Right lobe of liver (tissue), 6 donors: ENCODE measurements around the gene SUB1. TPM values are rescaled to one million over a fixed set of nuclear protein-coding genes. Genes with fewer than 3 reads are reported as not detected.
"Not testable (repeated sequence)": the region's sequence is repeated elsewhere in the genome, so short reads cannot be mapped to it uniquely, and the experiment has no call there.

Experiments
- ATAC-seq, 4 donors: fragments of 200-7000 bp; cut with Tn5 transposase; one replicate each; pipeline ENCODE4 v1.9.1; 2020; ENCODE audit warnings: mild to moderate bottlenecking in 4 of 4, moderate library complexity in 4 of 4
- DNase-seq, 3 donors: peaks; one replicate each; pipeline ENCODE4 v3.0.0-alpha.2; 2020
- H3K27ac ChIP-seq, 3 donors: fragments of 200-600 bp; one replicate each; pipeline ENCODE4 v1.8.0; 2022
- H3K27me3 ChIP-seq, 2 donors: fragments of 200-600 bp; one replicate each; pipeline ENCODE4 v1.8.0; 2022
- H3K36me3 ChIP-seq, 4 donors: fragments of 200-600 bp; sonication (generic) in 1 of 4; one replicate each; pipeline versions ENCODE4 v1.5.1 to v1.8.0; 2017 to 2022; ENCODE audit warnings: control low read depth in 1 of 4
- H3K4me1 ChIP-seq, 4 donors: fragments of 200-600 bp; sonication (generic) in 1 of 4; one replicate each; pipeline versions ENCODE4 v1.5.1 to v1.8.0; 2017 to 2022; ENCODE audit warnings: control low read depth in 1 of 4
- H3K4me3 ChIP-seq, 3 donors: fragments of 200-600 bp; one replicate each; pipeline ENCODE4 v1.8.0; 2022
- H3K9me3 ChIP-seq, 4 donors: fragments of 200-600 bp; sonication (generic) in 1 of 4; one replicate each; pipeline versions ENCODE4 v1.5.1 to v1.8.0; 2017 to 2022; ENCODE audit warnings: control low read depth in 1 of 4
- POLR2A ChIP-seq: fragments of 450-650 bp; IDR thresholded peaks from one replicate; pipeline ENCODE4 v1.6.1; 2017; ENCODE audit warnings: antibody characterized with exemption, mild to moderate bottlenecking
- WGBS: methylation state at CpG from one replicate; pipeline ENCODE4 v1.1.6; 2018; ENCODE audit warnings: low coverage, low lambda C conversion rate; ENCODE audit not compliant: insufficient coverage; ENCODE audit errors: missing lambda C conversion rate; 5-methylcytosine and 5-hydroxymethylcytosine counted together
- intact Hi-C, 2 donors: fragments of 100-400 bp; cut with DNase I; formaldehyde crosslinking; loops; one replicate each; pipeline versions ENCODE4 v1.11.2 to v1.14.1; 2022
- total RNA-seq, 6 experiments: library from RNA; depleted of rRNA in 2 of 6; stranded (reverse); fragments of >200 nt in 2 of 6; fragmentation: NEBNext Ultra II Directional in 3 of 6; extraction: Animal tissue kit (Norgen Biotek cat#: 25700) in 3 of 6; gene quantifications; one replicate each; pipeline versions ENCODE4 v1.1.0 to v1.2.4, GENCODE V29; 2016 to 2023
- TF ChIP-seq, protein P1 (sequence below), 4 donors: fragments of 200-600 bp in 3 of 4; fragments of 450-650 bp in 1 of 4; IDR thresholded peaks; one replicate each; pipeline versions ENCODE4 v1.5.1 to v1.8.0; 2016 to 2022; ENCODE audit warnings: antibody characterized with exemption in 4 of 4, mild to moderate bottlenecking in 2 of 4
- donor health status: DM: no; HTN: yes; CAD: no.
- donor health status: DM: no; HTN: no; CAD: no.
- donor health status: DM: no; HTN: no; CAD: no.
- donor health status: DM: no; HTN: yes; CAD: no.
- donor health status: DM: no; HTN: yes; CAD: no.

SUB1 gene
- total RNA-seq, 6 experiments from 2014 or later, result 52.5 to 124 (median 94.9) TPM

DNA sequence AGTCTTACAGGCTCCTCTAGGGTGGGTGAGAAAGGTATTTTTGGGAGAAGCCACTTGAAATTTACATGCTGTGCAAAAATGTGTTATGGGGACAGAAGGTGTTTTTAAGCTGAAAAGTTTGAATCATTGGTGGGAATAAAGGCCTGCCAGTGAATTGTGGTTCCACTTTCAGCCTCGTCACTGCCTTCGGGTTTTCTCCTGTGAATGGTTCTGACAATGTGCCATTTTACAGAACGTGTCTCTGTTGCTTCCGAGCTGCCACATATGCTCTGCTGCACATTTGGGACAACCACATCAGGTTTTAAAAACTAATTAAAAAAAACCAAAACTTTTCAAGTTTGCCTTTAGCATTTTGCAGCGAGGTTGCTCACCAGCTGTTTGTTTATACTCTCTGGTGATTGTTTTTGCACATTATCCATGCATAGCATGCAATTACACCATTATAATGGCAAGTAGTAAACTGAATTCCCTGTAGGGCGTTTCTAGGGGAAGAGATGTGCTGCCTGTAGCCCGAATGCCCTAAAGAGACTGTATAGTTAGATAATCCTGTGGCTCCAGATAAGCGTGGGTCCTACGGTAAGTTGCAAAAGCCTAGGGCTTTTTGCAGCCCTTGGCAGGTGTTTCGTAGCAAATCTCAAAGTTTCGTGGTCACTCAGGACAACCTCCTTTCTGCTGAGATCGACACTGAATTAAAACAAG, 40.1 kb upstream of the SUB1 start:
- no peak for TF ChIP-seq POLR2A
- TF ChIP-seq, protein P1, sequence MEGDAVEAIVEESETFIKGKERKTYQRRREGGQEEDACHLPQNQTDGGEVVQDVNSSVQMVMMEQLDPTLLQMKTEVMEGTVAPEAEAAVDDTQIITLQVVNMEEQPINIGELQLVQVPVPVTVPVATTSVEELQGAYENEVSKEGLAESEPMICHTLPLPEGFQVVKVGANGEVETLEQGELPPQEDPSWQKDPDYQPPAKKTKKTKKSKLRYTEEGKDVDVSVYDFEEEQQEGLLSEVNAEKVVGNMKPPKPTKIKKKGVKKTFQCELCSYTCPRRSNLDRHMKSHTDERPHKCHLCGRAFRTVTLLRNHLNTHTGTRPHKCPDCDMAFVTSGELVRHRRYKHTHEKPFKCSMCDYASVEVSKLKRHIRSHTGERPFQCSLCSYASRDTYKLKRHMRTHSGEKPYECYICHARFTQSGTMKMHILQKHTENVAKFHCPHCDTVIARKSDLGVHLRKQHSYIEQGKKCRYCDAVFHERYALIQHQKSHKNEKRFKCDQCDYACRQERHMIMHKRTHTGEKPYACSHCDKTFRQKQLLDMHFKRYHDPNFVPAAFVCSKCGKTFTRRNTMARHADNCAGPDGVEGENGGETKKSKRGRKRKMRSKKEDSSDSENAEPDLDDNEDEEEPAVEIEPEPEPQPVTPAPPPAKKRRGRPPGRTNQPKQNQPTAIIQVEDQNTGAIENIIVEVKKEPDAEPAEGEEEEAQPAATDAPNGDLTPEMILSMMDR (IDR thresholded peaks at IDR 0.05), result no peak
- intact Hi-C loops, result no loop called here

DNA sequence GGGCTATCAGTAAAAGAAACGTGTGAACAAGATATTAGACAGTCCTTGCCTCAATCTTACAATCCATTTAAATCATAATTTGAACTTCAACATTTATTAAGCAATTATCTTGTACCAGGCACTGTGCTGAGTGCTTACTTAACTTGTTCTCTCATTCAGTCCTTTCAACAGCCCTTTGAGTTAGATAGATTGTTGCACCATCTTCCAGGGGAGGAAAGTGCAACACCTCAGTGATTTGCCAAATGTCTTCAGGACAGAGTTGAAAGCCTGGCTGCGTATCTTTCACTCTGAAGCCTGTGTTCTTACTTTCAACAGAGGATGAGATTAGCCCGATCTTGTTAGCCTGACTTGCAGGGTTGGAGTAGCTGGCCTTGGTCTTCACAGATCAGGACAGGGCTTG, 34.2 kb upstream of the SUB1 start:
- peak in 1 of 4 donors; percentile 37 for ATAC-seq
- H3K27me3 ChIP-seq, result no peaks in the 10 kb centered on the region
- 56% methylated on average over 3 of the region's 3 CpGs for WGBS
- intact Hi-C loops, result no loop called here
- no peaks in the 10 kb centered on the region for H3K36me3 ChIP-seq
- no peak for TF ChIP-seq POLR2A
- TF ChIP-seq, protein P1 (IDR thresholded peaks at IDR 0.05), result no peak
- no peak overlapping the region for H3K4me3 ChIP-seq
- no peak for DNase-seq
- H3K27ac ChIP-seq, result no peak overlapping the region
- no peaks in the 10 kb centered on the region for H3K4me1 ChIP-seq
- no peaks in the 10 kb centered on the region for H3K9me3 ChIP-seq

More for the DNA sequence above, 40.1 kb upstream of the SUB1 start:
- Histone ChIP-seq H3K27ac (no peak overlapping the region), H3K4me3 (no peak overlapping the region), H3K36me3 (no peaks in the 10 kb centered on the region), H3K9me3 (no peaks in the 10 kb centered on the region), H3K4me1 (no peaks in the 10 kb centered on the region), H3K27me3 (no peaks in the 10 kb centered on the region)
- ATAC-seq, result no peak
- DNase-seq, result no peak
- WGBS, result 66% methylated on average over 12 of the region's 12 CpGs

DNA sequence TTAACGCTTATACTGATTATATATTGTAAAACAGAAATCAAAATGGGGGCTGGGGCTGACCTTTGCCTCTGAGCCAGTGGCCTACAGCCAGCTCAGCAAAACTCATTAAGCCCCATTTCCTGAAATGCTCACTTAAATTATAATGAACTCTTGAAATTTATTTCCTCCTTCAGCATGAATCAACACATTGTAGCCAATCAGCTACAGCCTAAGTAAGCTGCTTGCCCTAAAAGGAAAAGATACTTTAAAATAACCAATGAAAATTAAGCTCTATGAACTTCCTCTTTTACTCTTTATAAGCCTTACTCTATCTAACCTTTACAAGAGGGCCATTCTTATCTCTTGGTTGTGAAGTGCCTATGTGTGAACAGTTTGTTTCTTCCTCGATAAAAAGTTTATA, 33.5 kb upstream of the SUB1 start:
- H3K36me3 ChIP-seq, result no peaks in the 10 kb centered on the region
- H3K9me3 ChIP-seq, result no peaks in the 10 kb centered on the region
- no peak for DNase-seq
- WGBS, result 100% methylated on average over 1 of the region's 2 CpGs
- H3K4me3 ChIP-seq, result no peak overlapping the region
- no peak for ATAC-seq
- H3K27me3 ChIP-seq, result no peaks in the 10 kb centered on the region
- intact Hi-C loops, result no loop called here
- no peak overlapping the region for H3K27ac ChIP-seq
- TF ChIP-seq, protein P1 (IDR thresholded peaks at IDR 0.05), result no peak
- TF ChIP-seq POLR2A, result no peak
- no peaks in the 10 kb centered on the region for H3K4me1 ChIP-seq

DNA sequence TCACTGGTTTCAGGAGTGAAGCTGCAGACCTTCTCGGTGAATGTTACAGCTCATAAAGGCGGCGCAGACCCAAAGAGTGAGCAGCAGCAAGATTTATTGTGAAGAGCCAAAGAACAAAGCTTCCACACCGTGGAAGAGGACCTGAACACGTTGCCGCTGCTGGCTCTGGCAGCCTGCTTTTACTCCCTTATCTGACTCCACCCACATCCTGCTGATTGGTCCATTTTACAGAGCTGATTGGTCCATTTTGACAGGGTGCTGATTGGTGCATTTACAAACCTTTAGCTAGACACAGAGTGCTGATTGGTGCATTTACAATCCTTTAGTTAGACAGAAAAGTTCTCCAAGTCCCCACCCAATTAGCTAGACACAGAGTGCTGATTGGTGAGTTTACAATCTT, 32.9 kb upstream of the SUB1 start:
- H3K4me1 ChIP-seq, intact Hi-C loops, DNase-seq, H3K27me3 ChIP-seq, ATAC-seq, H3K4me3 ChIP-seq, H3K9me3 ChIP-seq, H3K27ac ChIP-seq, H3K36me3 ChIP-seq: not testable (repeated sequence)
- WGBS, result 87% methylated on average over 3 of the region's 6 CpGs

DNA sequence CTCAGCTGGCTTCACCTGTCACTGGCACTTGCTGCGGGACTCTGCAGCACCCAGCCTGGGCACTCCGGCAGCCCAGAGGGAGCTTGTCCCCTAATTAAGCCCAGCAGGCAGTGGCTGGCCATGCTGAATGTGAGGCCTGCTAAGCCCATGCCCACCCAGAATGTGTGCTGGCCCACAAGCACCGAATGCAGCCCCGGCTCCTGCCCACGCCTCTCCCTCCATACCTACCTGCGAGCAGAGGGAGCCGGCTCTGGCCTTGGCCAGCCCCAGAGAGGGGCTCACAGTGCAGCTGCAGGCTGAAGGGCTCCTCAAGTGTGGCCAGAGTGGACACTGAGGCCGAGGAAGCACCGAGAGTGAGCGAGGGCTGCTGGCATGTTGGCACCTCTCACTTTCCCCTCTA, 32.4 kb upstream of the SUB1 start:
- ATAC-seq (no peak), DNase-seq (no peak)
- WGBS, result no CpG with 5 or more reads among the region's 10 CpGs
- H3K36me3 ChIP-seq, result no peaks in the 10 kb centered on the region
- no peak overlapping the region for H3K4me3 ChIP-seq
- H3K9me3 ChIP-seq, result no peaks in the 10 kb centered on the region
- H3K27ac ChIP-seq, result no peak overlapping the region
- TF ChIP-seq POLR2A, result no peak
- TF ChIP-seq, protein P1 (IDR thresholded peaks at IDR 0.05), result no peak
- no peaks in the 10 kb centered on the region for H3K27me3 ChIP-seq
- intact Hi-C loops, result no loop called here
- no peaks in the 10 kb centered on the region for H3K4me1 ChIP-seq

DNA sequence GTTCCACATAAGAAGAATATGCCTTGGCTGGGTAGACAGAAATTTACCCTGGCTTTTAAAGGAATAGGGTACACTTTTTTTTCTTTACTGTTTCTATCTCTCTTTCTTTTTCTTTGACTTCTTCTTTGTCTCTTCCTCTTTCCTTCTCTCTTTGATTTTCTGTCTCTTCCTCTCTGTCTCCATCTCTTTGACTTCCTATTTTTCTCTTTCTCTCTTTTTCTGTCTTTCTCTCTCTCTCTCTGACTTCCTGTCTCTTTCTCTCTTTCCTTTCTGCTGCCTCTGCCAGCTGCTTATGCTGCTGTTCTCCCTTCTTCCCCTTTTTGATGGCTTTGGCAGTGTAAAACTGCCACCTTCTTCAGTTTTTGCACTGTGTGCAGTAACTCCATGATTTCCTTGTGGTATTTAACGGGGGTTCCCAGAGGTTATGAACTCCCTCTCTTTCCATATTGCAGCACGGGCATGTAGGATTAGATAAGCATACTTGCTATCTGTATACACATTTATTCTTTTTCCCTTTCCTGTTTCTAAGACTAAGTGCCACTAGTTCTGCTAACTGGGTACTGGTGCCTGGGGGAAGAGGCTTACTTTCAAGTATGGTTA, 31.1 kb upstream of the SUB1 start:
- H3K27me3 ChIP-seq, H3K9me3 ChIP-seq, H3K27ac ChIP-seq, ATAC-seq, intact Hi-C loops, H3K36me3 ChIP-seq, H3K4me1 ChIP-seq, DNase-seq, H3K4me3 ChIP-seq: not testable (repeated sequence)
- 46% methylated on average over 2 of the region's 2 CpGs for WGBS

DNA sequence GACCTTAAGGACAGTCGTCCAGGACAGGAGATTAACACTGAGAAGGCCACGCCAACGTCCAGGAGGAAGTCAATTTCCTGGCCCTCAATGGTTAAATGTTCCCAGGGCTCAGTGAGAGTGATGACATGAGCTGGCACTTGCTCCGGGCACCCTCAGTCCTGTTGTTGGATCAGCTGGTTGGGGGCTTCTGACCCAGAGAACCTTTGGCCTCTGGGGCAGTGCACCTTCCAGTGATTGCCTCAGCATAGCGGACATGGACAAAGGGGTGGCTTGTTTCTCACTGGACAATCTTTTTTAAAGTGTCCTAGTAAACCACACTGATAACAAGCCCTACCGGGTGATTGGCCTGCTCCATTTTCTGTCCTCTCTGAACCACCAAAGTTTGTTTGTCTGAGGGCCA, 28.8 kb upstream of the SUB1 start:
- H3K36me3 ChIP-seq, H3K4me3 ChIP-seq, H3K27me3 ChIP-seq, ATAC-seq, H3K4me1 ChIP-seq, intact Hi-C loops, H3K27ac ChIP-seq, DNase-seq, H3K9me3 ChIP-seq: not testable (repeated sequence)
- WGBS, result 73% methylated on average over 3 of the region's 6 CpGs
